Measurements from ENCODE around the gene BCAS1.
"Not testable (repeated sequence)": the region's sequence is repeated elsewhere in the genome, so short reads cannot be mapped to it uniquely, and the experiment has no call there.

Gene BCAS1

GRCh38 chr20:54020868-54021267, 49.5 kb downstream of the BCAS1 start:
- no peak for DNase-seq (ENCODE audit: low read depth in 2 of 2, low spot score in 1 of 2)

- no peak for DNase-seq (ENCODE audit: low read depth in 2 of 2, low spot score in 1 of 2)
Observed at GRCh38 chr20:54020348-54020747, 50.0 kb downstream of the BCAS1 start.

- DNase-seq (ENCODE audit: low read depth in 2 of 2, low spot score in 1 of 2), result no peak
Observed at GRCh38 chr20:54019585-54019984, 50.8 kb downstream of the BCAS1 start.

- no peak for DNase-seq (ENCODE audit: low read depth in 2 of 2, low spot score in 1 of 2)
Observed at GRCh38 chr20:54019127-54019526, 51.3 kb downstream of the BCAS1 start.

GRCh38 chr20:54017846-54018245, 52.5 kb downstream of the BCAS1 start:
- DNase-seq (ENCODE audit: low read depth in 2 of 2, low spot score in 1 of 2), result no peak

- no peak for DNase-seq (ENCODE audit: low read depth in 2 of 2, low spot score in 1 of 2)
Observed at GRCh38 chr20:54015496-54015895, 54.9 kb downstream of the BCAS1 start.

GRCh38 chr20:54014293-54014926, 56.0 kb downstream of the BCAS1 start:
- no peak for DNase-seq (ENCODE audit: low read depth in 2 of 2, low spot score in 1 of 2)

- no peak for DNase-seq (ENCODE audit: low read depth in 2 of 2, low spot score in 1 of 2)
Observed at GRCh38 chr20:54013471-54013870, 56.9 kb downstream of the BCAS1 start.

- DNase-seq (ENCODE audit: low read depth in 2 of 2, low spot score in 1 of 2), result no peak
Observed at GRCh38 chr20:54011346-54011745, 59.0 kb downstream of the BCAS1 start.

GRCh38 chr20:54006216-54006615, 64.2 kb downstream of the BCAS1 start:
- DNase-seq (ENCODE audit: low read depth in 2 of 2, low spot score in 1 of 2), result not testable (repeated sequence)

GRCh38 chr20:54005524-54005923, 64.9 kb downstream of the BCAS1 start:
- no peak for DNase-seq (ENCODE audit: low read depth in 2 of 2, low spot score in 1 of 2)

- DNase-seq (ENCODE audit: low read depth in 2 of 2, low spot score in 1 of 2), result no peak
Observed at GRCh38 chr20:54004445-54004844, 65.9 kb downstream of the BCAS1 start.

- DNase-seq (ENCODE audit: low read depth in 2 of 2, low spot score in 1 of 2), result no peak
Observed at GRCh38 chr20:54002741-54003140, 67.7 kb downstream of the BCAS1 start.

GRCh38 chr20:54002056-54002575, 68.3 kb downstream of the BCAS1 start:
- DNase-seq (ENCODE audit: low read depth in 2 of 2, low spot score in 1 of 2), result no peak

GRCh38 chr20:54000914-54001313, 69.5 kb downstream of the BCAS1 start:
- DNase-seq (ENCODE audit: low read depth in 2 of 2, low spot score in 1 of 2), result no peak

GRCh38 chr20:54000262-54000661, 70.1 kb downstream of the BCAS1 start:
- no peak for DNase-seq (ENCODE audit: low read depth in 2 of 2, low spot score in 1 of 2)

- DNase-seq (ENCODE audit: low read depth in 2 of 2, low spot score in 1 of 2), result no peak
Observed at GRCh38 chr20:53999077-53999476, 71.3 kb downstream of the BCAS1 start.

- no peak for DNase-seq (ENCODE audit: low read depth in 2 of 2, low spot score in 1 of 2)
Observed at GRCh38 chr20:53996584-53997486, 73.6 kb downstream of the BCAS1 start.

GRCh38 chr20:53995949-53996348, 74.4 kb downstream of the BCAS1 start:
- no peak for DNase-seq (ENCODE audit: low read depth in 2 of 2, low spot score in 1 of 2)

- no peak for DNase-seq (ENCODE audit: low read depth in 2 of 2, low spot score in 1 of 2)
Observed at GRCh38 chr20:53994088-53994487, 76.3 kb downstream of the BCAS1 start.

- no peak for DNase-seq (ENCODE audit: low read depth in 2 of 2, low spot score in 1 of 2)
Observed at GRCh38 chr20:53993310-53993709, 77.1 kb downstream of the BCAS1 start.

GRCh38 chr20:53990768-53991450, 79.5 kb downstream of the BCAS1 start:
- DNase-seq (ENCODE audit: low read depth in 2 of 2, low spot score in 1 of 2), result no peak

Measured in stimulated activated CD8-positive, alpha-beta memory T cell treated with anti-CD3 and anti-CD28 coated beads, Interleukin-4, amount 100 ng/mL, for 4 hours (primary cell).